DMS 273 (cell line): Measurements from ENCODE around the gene IQSEC1.

Experiments
- DNase-seq: peaks from one replicate; lab custom pipeline; 2025; ENCODE audit not compliant: unreplicated experiment; lab: John Stamatoyannopoulos, UW

Gene IQSEC1

GRCh38 chr3:12916159-12916558 is 157.1 kb downstream of the IQSEC1 start:
- peak; percentile 15 for DNase-seq

- DNase-seq = no peak
Observed at GRCh38 chr3:12914088-12914487, 159.1 kb downstream of the IQSEC1 start.

- DNase-seq = no peak
Observed at GRCh38 chr3:12911881-12912415, 161.3 kb downstream of the IQSEC1 start.

GRCh38 chr3:12910356-12911099 is 162.7 kb downstream of the IQSEC1 start:
- no peak for DNase-seq

GRCh38 chr3:12909710-12910109 is 163.5 kb downstream of the IQSEC1 start:
- DNase-seq = no peak

GRCh38 chr3:12908859-12909258 is 164.4 kb downstream of the IQSEC1 start:
- no peak for DNase-seq

- DNase-seq = no peak
Observed at GRCh38 chr3:12908136-12908730, 165.0 kb downstream of the IQSEC1 start.

- no peak for DNase-seq
Observed at GRCh38 chr3:12907729-12908128, 165.5 kb downstream of the IQSEC1 start.

GRCh38 chr3:12907296-12907695 is 165.9 kb downstream of the IQSEC1 start:
- no peak for DNase-seq

- DNase-seq = no peak
Observed at GRCh38 chr3:12906916-12907290, 166.3 kb downstream of the IQSEC1 start.

GRCh38 chr3:12906141-12906915 is 166.9 kb downstream of the IQSEC1 start:
- DNase-seq = no peak

GRCh38 chr3:12905316-12906071 is 167.7 kb downstream of the IQSEC1 start:
- DNase-seq = no peak

GRCh38 chr3:12904951-12905315 is 168.3 kb downstream of the IQSEC1 start:
- no peak for DNase-seq

GRCh38 chr3:12903881-12904280 is 169.3 kb downstream of the IQSEC1 start:
- no peak for DNase-seq

- DNase-seq = no peak
Observed at GRCh38 chr3:12903000-12903800, 170.0 kb downstream of the IQSEC1 start.

GRCh38 chr3:12902181-12902999 is 170.8 kb downstream of the IQSEC1 start:
- DNase-seq = no peak

GRCh38 chr3:12901623-12902045 is 171.6 kb downstream of the IQSEC1 start:
- DNase-seq = peak; percentile 16

- DNase-seq = no peak
Observed at GRCh38 chr3:12900885-12901411, 172.3 kb downstream of the IQSEC1 start.
